A549 treated with AZD2906 at 1 μM for 4 hours (cell line): Measurements from ENCODE around the gene RSPH1. TPM values are rescaled to one million over a fixed set of nuclear protein-coding genes. Genes with fewer than 3 reads are reported as not detected.

Source experiments
- total RNA-seq: library from RNA; stranded (reverse); fragments of 200-300 nt; extraction: Qiagen RNA extraction; gene quantifications from 5 replicates; pipeline ENCODE4 v1.2.3, GENCODE V29; 2022

The RSPH1 gene
- total RNA-seq, result 0.45 to 0.66 TPM (median 0.61 TPM) in 5 replicates

GRCh38 chr21:42496120-42496838 lies at the start of gene RSPH1:
Gene RSPH1 (minus strand): TSS chr21:42496224. CDS start chr21:42496186, 38 bp downstream.

GRCh38 chr21:42513151-42513984 lies 17.3 kb upstream of the RSPH1 start, which contains the start of gene SLC37A1:
Gene SLC37A1 (plus strand): TSS chr21:42513852. CDS start chr21:42518455, 4,603 bp downstream.

Other genes with a start within 250 kb of the RSPH1 start
- gene TFF3, start 180.8 kb downstream of the RSPH1 start, total RNA-seq, result not detected in 5 replicates
- gene TFF2, start 145.2 kb downstream of the RSPH1 start, total RNA-seq, result not detected in 5 replicates
- 23.1 to 27.2 TPM (median 25.9 TPM) in 5 replicates for gene TFF1, start 129.7 kb downstream of the RSPH1 start, total RNA-seq
- 0.14 to 0.30 TPM (median 0.20 TPM) in 5 replicates for gene TMPRSS3, start 100.2 kb downstream of the RSPH1 start, total RNA-seq
- 0.07 to 0.22 TPM (median 0.12 TPM) in 5 replicates for gene UBASH3A, start 92.3 kb downstream of the RSPH1 start, total RNA-seq
- gene SLC37A1, start 17.6 kb upstream of the RSPH1 start, total RNA-seq, result 3.1 to 3.6 TPM (median 3.2 TPM) in 5 replicates
- 1.2 to 1.5 TPM (median 1.3 TPM) in 5 replicates for gene PDE9A, start 157.4 kb upstream of the RSPH1 start, total RNA-seq